Activated CD8-positive, alpha-beta T cell treated with anti-CD3 and anti-CD28 coated beads for 36 hours (primary cell): ENCODE results near the gene MICOS13. TPM values are rescaled to one million over a fixed set of nuclear protein-coding genes. Genes with fewer than 3 reads are reported as not detected.

ENCODE experiments used
- ATAC-seq: fragments of 200-7000 bp; cut with Tn5 transposase; one replicate; pipeline ENCODE4 v1.10.0; 2021; ENCODE audit warnings: mild to moderate bottlenecking, moderate library complexity
- CTCF ChIA-PET: fragments of 350-600 bp; sonication (Branson Sonifier 250); formaldehyde crosslinking; loops from one replicate; lab custom pipeline; 2021; ENCODE audit warnings: antibody characterized with exemption; lab: Charles Lee
- POLR2A ChIA-PET: fragments of 350-600 bp; sonication (Branson Sonifier 250); formaldehyde crosslinking; loops from one replicate; lab custom pipeline; 2021; ENCODE audit warnings: antibody characterized with exemption; lab: Charles Lee
- DNase-seq: peaks from one replicate; pipeline ENCODE4 v3.0.0-alpha.2; 2020
- H3K27ac Mint-ChIP-seq: one replicate; pipeline ENCODE4 v1.8.0; 2021; ENCODE audit warnings: mild to moderate bottlenecking, mixed read lengths
- H3K27me3 Mint-ChIP-seq: one replicate; pipeline ENCODE4 v1.8.0; 2021; ENCODE audit warnings: mixed read lengths
- H3K36me3 Mint-ChIP-seq: one replicate; pipeline ENCODE4 v1.8.0; 2021; ENCODE audit warnings: low read depth, mixed read lengths
- H3K4me1 Mint-ChIP-seq: one replicate; pipeline ENCODE4 v1.8.0; 2021; ENCODE audit warnings: low read depth, mixed read lengths
- H3K4me3 Mint-ChIP-seq: one replicate; pipeline ENCODE4 v1.8.0; 2021; ENCODE audit warnings: mild to moderate bottlenecking, moderate library complexity, mixed read lengths
- H3K9me3 Mint-ChIP-seq: one replicate; pipeline ENCODE4 v1.8.0; 2021; ENCODE audit warnings: mixed read lengths
- intact Hi-C: fragments of 100-400 bp; cut with micrococcal nuclease; formaldehyde crosslinking; loops from one replicate; pipeline ENCODE4 v1.10.0; 2022
- total RNA-seq, 2 experiments: library from RNA; stranded (reverse); gene quantifications; one replicate each; pipeline ENCODE4 v1.2.3, GENCODE V29; 2021
- TF ChIP-seq, protein P1 (sequence below): fragments of 200-600 bp; IDR thresholded peaks from one replicate; pipeline ENCODE4 v1.8.0; 2022; ENCODE audit warnings: antibody characterized with exemption, mild to moderate bottlenecking

Gene MICOS13
- total RNA-seq, 2 experiments from 2014 or later, result 49.4 TPM

DNA sequence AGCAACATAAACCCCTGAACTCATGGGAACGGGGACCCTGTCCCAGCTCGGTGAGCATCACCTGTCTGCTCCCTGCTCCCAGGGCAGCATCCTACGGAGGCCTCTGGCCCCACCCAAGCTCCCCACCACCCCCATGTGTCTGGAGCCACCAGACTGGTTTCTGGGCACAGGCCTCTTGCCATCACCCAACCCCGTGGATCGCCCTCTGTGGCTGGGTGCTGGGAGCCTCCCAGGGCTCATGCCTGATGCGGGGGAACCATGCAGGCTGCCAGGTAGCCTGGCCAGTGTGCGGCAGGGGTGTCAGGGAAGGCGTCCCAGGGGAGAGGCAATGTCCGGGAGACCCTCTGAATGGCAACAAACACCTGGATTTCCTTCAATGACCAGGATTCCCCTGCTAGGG is 2.7 kb downstream of the MICOS13 start:
- Mint-ChIP-seq H3K4me3 (no peak overlapping the region), H3K4me1 (peaks cover 15% of the 10 kb centered on the region), H3K36me3 (peaks cover 18% of the 10 kb centered on the region), H3K9me3 (no peaks in the 10 kb centered on the region), H3K27me3 (no peaks in the 10 kb centered on the region), H3K27ac (no peak overlapping the region)
- ATAC-seq, result no peak
- ChIA-PET POLR2A (interaction anchor here (1.0 to 2.2 kb wide), 3 partner anchors 10 to 150 kb away, joined by 3 to 10 read pairs (median 3); no protein-coding TSS in a partner anchor), CTCF (no interaction called here)
- TF ChIP-seq, protein P1, sequence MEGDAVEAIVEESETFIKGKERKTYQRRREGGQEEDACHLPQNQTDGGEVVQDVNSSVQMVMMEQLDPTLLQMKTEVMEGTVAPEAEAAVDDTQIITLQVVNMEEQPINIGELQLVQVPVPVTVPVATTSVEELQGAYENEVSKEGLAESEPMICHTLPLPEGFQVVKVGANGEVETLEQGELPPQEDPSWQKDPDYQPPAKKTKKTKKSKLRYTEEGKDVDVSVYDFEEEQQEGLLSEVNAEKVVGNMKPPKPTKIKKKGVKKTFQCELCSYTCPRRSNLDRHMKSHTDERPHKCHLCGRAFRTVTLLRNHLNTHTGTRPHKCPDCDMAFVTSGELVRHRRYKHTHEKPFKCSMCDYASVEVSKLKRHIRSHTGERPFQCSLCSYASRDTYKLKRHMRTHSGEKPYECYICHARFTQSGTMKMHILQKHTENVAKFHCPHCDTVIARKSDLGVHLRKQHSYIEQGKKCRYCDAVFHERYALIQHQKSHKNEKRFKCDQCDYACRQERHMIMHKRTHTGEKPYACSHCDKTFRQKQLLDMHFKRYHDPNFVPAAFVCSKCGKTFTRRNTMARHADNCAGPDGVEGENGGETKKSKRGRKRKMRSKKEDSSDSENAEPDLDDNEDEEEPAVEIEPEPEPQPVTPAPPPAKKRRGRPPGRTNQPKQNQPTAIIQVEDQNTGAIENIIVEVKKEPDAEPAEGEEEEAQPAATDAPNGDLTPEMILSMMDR, result no peak
- intact Hi-C loops, result no loop called here
- no peak for DNase-seq

DNA sequence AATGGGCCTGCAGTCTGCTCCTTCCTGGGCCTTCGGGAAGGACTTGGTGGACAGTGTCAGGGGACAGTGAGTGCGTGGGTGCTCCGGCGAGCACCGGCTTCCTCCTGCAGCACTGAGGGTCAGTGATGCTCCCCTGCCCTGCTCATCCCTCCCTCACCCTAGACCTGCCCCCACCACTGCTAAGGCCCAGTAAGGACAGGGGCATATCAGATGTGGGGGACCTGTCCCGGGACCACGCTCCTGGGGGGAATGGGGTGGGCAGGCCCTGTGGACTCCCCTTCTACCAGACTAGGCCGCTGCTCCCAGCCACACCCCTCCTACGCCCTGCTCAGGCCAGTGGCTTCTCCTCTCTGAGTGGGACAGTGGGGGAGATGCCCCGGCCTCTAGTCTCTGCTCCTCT is 3.2 kb downstream of the MICOS13 start:
- intact Hi-C loops, result no loop called here
- TF ChIP-seq, protein P1, result no peak
- Mint-ChIP-seq H3K27me3 (no peaks in the 10 kb centered on the region), H3K4me3 (no peak overlapping the region), H3K27ac (no peak overlapping the region), H3K4me1 (peaks cover 15% of the 10 kb centered on the region), H3K36me3 (peaks cover 18% of the 10 kb centered on the region), H3K9me3 (no peaks in the 10 kb centered on the region)
- no peak for ATAC-seq
- ChIA-PET CTCF (interaction anchor here (1.4 kb wide), 2 partner anchors 11 to 12 kb away, joined by 3 to 5 read pairs; no protein-coding TSS in a partner anchor), POLR2A (interaction anchor here (1.0 to 2.2 kb wide), 3 partner anchors 10 to 151 kb away, joined by 3 to 10 read pairs (median 3); no protein-coding TSS in a partner anchor)
- no peak for DNase-seq

DNA sequence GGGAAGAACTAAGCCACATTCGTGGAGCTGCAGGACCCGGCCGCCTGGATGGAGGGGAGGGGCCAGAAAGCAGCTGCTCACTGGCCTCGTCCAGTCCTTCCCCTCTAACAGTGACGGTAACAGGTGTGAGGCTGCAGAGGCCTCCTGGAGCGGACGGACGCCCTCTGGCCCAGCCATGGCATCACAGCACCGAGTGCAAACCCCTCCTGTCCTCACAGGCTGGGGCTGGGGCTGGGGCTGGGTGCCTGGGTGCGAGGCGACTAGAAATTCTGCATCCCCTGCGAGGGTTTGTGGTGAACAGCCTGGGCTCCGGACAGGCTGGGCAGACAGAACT is 3.6 kb downstream of the MICOS13 start:
- H3K9me3 Mint-ChIP-seq, result no peaks in the 10 kb centered on the region
- peaks cover 20% of the 10 kb centered on the region for H3K36me3 Mint-ChIP-seq
- no peak for ATAC-seq
- TF ChIP-seq, protein P1, result no peak
- no peak overlapping the region for H3K4me3 Mint-ChIP-seq
- intact Hi-C loops, result no loop called here
- ChIA-PET POLR2A (interaction anchor here (1.0 to 2.2 kb wide), 3 partner anchors 11 to 151 kb away, joined by 3 to 10 read pairs (median 3); no protein-coding TSS in a partner anchor), CTCF (interaction anchor here (1.4 kb wide), 2 partner anchors 11 to 12 kb away, joined by 3 to 5 read pairs; no protein-coding TSS in a partner anchor)
- no peak for DNase-seq
- H3K27ac Mint-ChIP-seq, result no peak overlapping the region
- H3K4me1 Mint-ChIP-seq, result peaks cover 15% of the 10 kb centered on the region
- H3K27me3 Mint-ChIP-seq, result no peaks in the 10 kb centered on the region

DNA sequence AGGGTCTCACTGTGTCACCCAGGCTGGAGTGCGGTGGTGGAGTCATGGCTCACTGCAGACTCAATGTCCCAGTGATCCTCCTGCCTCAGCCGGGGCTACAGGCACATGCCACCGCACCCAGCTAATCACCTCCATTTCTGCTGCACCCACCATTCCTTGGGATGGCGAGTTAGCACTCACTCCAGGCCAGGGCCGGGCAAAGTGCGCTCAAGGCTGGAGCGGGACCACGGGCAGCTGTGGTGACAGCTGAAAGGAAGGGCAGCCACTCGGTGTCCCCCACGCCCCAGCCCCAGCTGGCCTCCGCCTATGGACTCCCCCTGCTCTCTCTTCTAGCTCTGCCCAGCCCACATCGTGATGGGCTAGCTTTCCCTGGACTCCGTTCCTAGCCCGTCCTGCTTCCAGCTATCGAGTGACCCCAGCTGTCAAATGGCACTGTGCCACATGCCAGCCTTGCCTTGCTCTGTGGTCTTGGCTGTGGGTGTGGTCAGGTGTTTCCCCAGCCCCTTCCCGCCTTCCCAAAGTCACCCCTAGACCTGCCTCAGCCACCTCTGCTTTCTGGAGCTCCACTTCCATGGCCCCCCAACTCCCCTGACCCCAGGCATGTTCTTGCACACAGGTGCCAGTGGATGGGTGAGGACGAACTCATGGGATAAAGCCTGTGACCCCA is 4.1 kb downstream of the MICOS13 start:
- ATAC-seq, result no peak
- Mint-ChIP-seq H3K4me1 (peaks cover 11% of the 10 kb centered on the region), H3K4me3 (no peak overlapping the region), H3K27me3 (no peaks in the 10 kb centered on the region), H3K36me3 (peaks cover 20% of the 10 kb centered on the region), H3K27ac (no peak overlapping the region), H3K9me3 (no peaks in the 10 kb centered on the region)
- intact Hi-C loops, result no loop called here
- POLR2A ChIA-PET, result interaction anchor here (0.8 to 2.2 kb wide), 6 partner anchors 10 to 152 kb away, joined by 3 to 13 read pairs (median 4); partner anchors contain the start of genes SAFB and SAFB2
- TF ChIP-seq, protein P1, result no peak
- no peak for DNase-seq
- CTCF ChIA-PET, result interaction anchor here (1.2 to 1.4 kb wide), 3 partner anchors 10 to 13 kb away, joined by 3 to 5 read pairs (median 3); no protein-coding TSS in a partner anchor

DNA sequence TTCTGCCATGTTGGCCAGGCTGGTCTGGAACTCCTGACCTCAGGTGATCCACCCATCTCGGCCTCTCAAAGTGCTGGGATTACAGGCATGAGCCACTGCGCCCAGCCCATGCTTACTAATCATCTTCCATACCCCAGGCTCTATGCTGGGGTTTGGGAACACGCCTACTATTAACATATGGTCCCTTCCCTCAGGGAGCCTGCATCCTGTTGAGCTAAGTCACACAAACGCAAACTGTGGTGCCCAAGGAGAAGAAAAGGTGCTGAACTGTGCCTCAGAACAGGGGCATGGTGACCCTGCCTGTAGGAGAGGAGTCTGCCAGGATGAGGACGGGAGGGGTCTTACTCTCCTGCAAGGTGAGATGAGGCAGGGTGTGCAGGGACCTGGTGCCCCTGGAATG is 5.6 kb downstream of the MICOS13 start:
- Mint-ChIP-seq H3K27ac (no peak overlapping the region), H3K9me3 (no peaks in the 10 kb centered on the region), H3K4me1 (peaks cover 8% of the 10 kb centered on the region), H3K36me3 (peaks cover 27% of the 10 kb centered on the region), H3K4me3 (no peak overlapping the region), H3K27me3 (no peaks in the 10 kb centered on the region)
- intact Hi-C loops, result no loop called here
- ChIA-PET POLR2A (interaction anchor here (2.1 kb wide), 1 partner anchor 52 kb away, joined by 13 read pairs; the partner anchor contains the start of genes SAFB and SAFB2), CTCF (no interaction called here)
- ATAC-seq (no peak), DNase-seq (no peak)
- TF ChIP-seq, protein P1, result no peak
